Measurements from ENCODE around the gene ZNF419. TPM values are rescaled to one million over a fixed set of nuclear protein-coding genes. Genes with fewer than 3 reads are reported as not detected.
"Not testable (repeated sequence)": the region's sequence is repeated elsewhere in the genome, so short reads cannot be mapped to it uniquely, and the experiment has no call there.

ZNF419 gene
- total RNA-seq, 1 donor from 2014 or later = 9.6 TPM

DNA sequence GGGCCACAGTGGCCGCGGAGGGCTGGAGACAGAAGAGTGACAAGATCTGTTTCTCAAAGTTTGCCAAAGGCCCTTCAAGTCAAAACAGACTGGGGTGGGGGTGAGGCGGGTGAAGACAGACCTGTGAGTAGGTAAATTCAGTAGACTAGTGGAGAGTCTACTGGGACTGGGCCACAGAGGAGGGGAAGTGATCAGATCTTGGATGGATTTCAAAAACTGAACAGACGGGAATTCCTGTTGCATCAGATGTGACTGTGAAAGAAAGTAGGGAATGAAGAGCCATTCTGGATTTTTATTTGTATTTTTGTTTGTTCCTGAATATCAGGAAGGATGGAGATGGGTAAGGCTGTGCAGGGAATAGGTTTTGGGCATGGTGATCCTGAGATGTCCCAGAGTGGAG lies 12.8 kb downstream of the ZNF419 start:
- intact Hi-C loops (cut with DNase I); H3K36me3 ChIP-seq; H3K27me3 ChIP-seq; H3K4me1 ChIP-seq; DNase-seq; H3K27ac ChIP-seq; ATAC-seq; H3K9me3 ChIP-seq: not testable (repeated sequence)
- peak overlapping the region; percentile 87 for H3K4me3 ChIP-seq

DNA sequence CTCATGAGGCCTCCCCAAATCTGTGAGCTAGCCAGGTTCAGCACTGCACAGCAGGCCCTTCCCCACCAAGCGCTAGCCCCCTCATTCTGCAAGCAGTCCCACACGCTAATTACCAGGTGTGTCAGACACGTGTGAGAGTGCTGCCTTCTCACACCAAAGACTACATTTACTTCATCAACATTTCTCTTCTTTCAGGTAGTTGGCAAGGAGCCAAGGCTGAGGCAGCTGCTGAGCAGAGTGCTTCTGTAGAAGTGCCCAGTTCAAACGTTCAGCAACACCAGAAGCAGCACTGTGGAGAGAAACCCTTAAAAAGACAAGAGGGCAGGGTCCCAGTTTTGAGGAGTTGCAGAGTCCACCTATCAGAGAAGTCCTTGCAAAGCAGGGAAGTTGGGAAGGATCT lies 18.6 kb downstream of the ZNF419 start:
- H3K9me3 ChIP-seq = peaks cover 7% of the 10 kb centered on the region

DNA sequence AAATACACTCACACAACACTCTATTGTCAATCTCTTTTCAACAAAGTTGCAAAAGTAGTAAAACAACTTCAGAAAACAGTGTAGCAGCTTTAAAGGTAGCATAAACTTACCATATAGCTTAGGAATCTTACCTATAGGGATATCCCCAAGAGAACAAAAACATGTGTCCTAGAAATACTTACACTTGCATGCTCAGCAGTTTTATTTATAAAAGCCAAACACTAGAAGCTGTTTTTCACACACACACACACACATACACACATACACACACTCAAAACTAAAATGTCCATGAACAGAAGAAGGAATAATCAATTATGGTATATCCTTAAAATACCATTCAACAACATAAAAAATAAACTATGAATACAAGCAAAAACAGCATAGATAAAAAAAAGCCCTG lies 23.9 kb downstream of the ZNF419 start:
- TF ChIP-seq, protein P1, sequence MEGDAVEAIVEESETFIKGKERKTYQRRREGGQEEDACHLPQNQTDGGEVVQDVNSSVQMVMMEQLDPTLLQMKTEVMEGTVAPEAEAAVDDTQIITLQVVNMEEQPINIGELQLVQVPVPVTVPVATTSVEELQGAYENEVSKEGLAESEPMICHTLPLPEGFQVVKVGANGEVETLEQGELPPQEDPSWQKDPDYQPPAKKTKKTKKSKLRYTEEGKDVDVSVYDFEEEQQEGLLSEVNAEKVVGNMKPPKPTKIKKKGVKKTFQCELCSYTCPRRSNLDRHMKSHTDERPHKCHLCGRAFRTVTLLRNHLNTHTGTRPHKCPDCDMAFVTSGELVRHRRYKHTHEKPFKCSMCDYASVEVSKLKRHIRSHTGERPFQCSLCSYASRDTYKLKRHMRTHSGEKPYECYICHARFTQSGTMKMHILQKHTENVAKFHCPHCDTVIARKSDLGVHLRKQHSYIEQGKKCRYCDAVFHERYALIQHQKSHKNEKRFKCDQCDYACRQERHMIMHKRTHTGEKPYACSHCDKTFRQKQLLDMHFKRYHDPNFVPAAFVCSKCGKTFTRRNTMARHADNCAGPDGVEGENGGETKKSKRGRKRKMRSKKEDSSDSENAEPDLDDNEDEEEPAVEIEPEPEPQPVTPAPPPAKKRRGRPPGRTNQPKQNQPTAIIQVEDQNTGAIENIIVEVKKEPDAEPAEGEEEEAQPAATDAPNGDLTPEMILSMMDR (IDR thresholded peaks at IDR 0.05) = no peak
- intact Hi-C loops (cut with DNase I) = no loop called here
- peaks cover 31% of the 10 kb centered on the region for H3K9me3 ChIP-seq
- H3K36me3 ChIP-seq = peaks cover 11% of the 10 kb centered on the region
- ATAC-seq (no peak), DNase-seq (no peak)
- H3K27ac ChIP-seq = no peak overlapping the region
- H3K27me3 ChIP-seq = no peaks in the 10 kb centered on the region
- no peak overlapping the region for H3K4me3 ChIP-seq
- no peaks in the 10 kb centered on the region for H3K4me1 ChIP-seq

More for the DNA sequence above, 18.6 kb downstream of the ZNF419 start:
- TF ChIP-seq, protein P1 (IDR thresholded peaks at IDR 0.05) = no peak
- no peak for ATAC-seq
- H3K36me3 ChIP-seq = peaks cover 29% of the 10 kb centered on the region
- no peaks in the 10 kb centered on the region for H3K4me1 ChIP-seq
- no peak overlapping the region for H3K4me3 ChIP-seq
- DNase-seq = no peak
- no peaks in the 10 kb centered on the region for H3K27me3 ChIP-seq
- intact Hi-C loops (cut with DNase I) = no loop called here
- no peak overlapping the region for H3K27ac ChIP-seq

DNA sequence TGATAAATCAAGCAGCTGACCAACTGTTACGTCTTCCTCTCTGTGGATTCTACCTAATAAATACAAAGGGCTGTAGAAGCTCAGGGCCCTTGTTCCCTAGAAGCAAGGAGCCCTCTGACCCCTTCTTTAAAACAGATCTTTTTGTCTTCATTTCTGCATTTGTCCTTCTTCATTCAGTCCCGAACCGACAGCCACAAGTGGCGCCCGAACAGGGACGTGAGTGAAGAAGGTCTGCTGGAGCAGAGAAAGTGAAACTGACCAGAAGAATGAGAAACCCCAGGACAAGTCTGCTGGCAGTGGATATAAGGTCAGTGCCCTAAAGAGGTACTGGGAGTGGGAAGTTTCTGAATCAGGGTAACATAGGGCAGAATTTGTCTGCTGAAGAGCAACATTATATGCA lies 25.3 kb downstream of the ZNF419 start:
- DNase-seq = no peak
- TF ChIP-seq, protein P1 (IDR thresholded peaks at IDR 0.05) = no peak
- Histone ChIP-seq H3K27ac (no peak overlapping the region), H3K27me3 (no peaks in the 10 kb centered on the region), H3K4me1 (no peaks in the 10 kb centered on the region), H3K9me3 (peaks cover 34% of the 10 kb centered on the region), H3K4me3 (no peak overlapping the region), H3K36me3 (no peaks in the 10 kb centered on the region)
- intact Hi-C loops (cut with DNase I) = no loop called here
- ATAC-seq = no peak

DNA sequence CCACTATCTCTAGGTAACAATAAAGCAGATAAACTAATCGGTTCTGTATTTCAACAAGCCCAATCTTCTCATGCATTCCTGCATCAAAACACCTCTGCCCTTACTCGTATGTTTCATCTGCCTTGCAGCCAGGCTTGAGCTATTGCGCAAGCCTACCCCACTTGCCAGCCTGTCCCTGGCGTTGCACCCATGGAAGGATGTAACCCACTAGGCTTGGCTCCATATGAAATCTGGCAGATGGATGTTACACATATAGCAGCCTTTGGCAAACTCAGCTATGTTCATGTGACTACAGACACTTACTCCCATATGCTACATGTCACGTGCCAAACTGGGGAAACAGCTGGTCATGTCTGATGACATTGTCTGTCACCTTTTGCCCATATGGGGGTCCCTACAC lies 27.7 kb downstream of the ZNF419 start:
- Histone ChIP-seq H3K4me1 (no peaks in the 10 kb centered on the region), H3K27me3 (no peaks in the 10 kb centered on the region), H3K27ac (no peak overlapping the region), H3K4me3 (no peak overlapping the region), H3K36me3 (no peaks in the 10 kb centered on the region), H3K9me3 (peaks cover 30% of the 10 kb centered on the region)
- ATAC-seq = no peak
- TF ChIP-seq, protein P1 (IDR thresholded peaks at IDR 0.05) = no peak
- intact Hi-C loops (cut with DNase I) = no loop called here
- DNase-seq = no peak

DNA sequence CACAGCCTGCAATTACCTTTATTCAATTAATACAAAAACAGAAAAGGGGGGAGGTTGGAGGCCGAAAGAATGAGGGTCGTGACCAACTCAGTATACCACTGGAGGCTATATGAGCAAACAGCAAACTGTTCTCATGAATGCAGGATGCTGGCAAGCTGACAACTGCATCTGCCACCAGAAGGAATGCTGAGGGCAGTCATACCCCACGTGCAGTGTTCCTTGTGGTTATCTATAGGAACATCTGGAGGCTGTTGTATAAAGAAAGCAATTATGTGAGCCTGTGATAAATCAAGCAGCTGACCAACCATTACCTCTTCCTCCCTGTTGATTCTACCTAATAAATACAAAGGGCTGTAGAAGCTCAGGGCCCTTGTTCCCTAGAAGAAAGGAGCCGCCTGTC lies 30.5 kb downstream of the ZNF419 start:
- H3K36me3 ChIP-seq; H3K27me3 ChIP-seq; intact Hi-C loops (cut with DNase I); H3K27ac ChIP-seq; ATAC-seq; H3K4me3 ChIP-seq; H3K4me1 ChIP-seq; DNase-seq: not testable (repeated sequence)
- H3K9me3 ChIP-seq = peaks cover 17% of the 10 kb centered on the region
